Calu3 (cell line): ENCODE results near the gene ITIH3. TPM values are rescaled to one million over a fixed set of nuclear protein-coding genes. Genes with fewer than 3 reads are reported as not detected.

Experiments
- BruUV-seq: library from RNA; stranded (reverse); fragments of 400-500 nt; replicated peaks from 2 replicates; lab custom pipeline; 2021; lab: Mats Ljungman, UMichigan
- CTCF ChIA-PET: fragments of 300-600 bp; sonication (Branson Sonifier 250); formaldehyde crosslinking; loops from one replicate; lab custom pipeline; 2022; ENCODE audit warnings: antibody characterized with exemption; lab: Charles Lee
- DNase-seq: peaks from one replicate; pipeline ENCODE4 v3.0.0; 2022
- H3K27ac Mint-ChIP-seq: one replicate; pipeline ENCODE4 v1.8.0; 2022; ENCODE audit warnings: mixed read lengths; ENCODE audit not compliant: unreplicated experiment
- H3K27me3 Mint-ChIP-seq: one replicate; pipeline ENCODE4 v1.8.0; 2022; ENCODE audit warnings: mixed read lengths; ENCODE audit not compliant: unreplicated experiment
- H3K36me3 Mint-ChIP-seq: one replicate; pipeline ENCODE4 v1.8.0; 2022; ENCODE audit warnings: mild to moderate bottlenecking, moderate library complexity, mixed read lengths; ENCODE audit not compliant: insufficient read depth, unreplicated experiment
- H3K4me1 Mint-ChIP-seq: one replicate; pipeline ENCODE4 v1.8.0; 2022; ENCODE audit warnings: mild to moderate bottlenecking, low read depth, mixed read lengths; ENCODE audit not compliant: unreplicated experiment
- H3K4me3 Mint-ChIP-seq: one replicate; pipeline ENCODE4 v1.8.0; 2022; ENCODE audit warnings: mild to moderate bottlenecking, low read depth, moderate library complexity, mixed read lengths; ENCODE audit not compliant: unreplicated experiment
- H3K9me3 Mint-ChIP-seq: one replicate; pipeline ENCODE4 v1.8.0; 2022; ENCODE audit warnings: low read depth, mixed read lengths; ENCODE audit not compliant: unreplicated experiment
- intact Hi-C: fragments of 100-400 bp; cut with micrococcal nuclease; formaldehyde crosslinking; loops from one replicate; pipeline ENCODE4 v1.10.0; 2022; ENCODE audit not compliant: unreplicated experiment
- total RNA-seq: library from RNA; stranded (reverse); gene quantifications from 2 replicates; pipeline ENCODE4 v1.2.3, GENCODE V29; 2022
- TF ChIP-seq, protein P1 (sequence below): fragments of 200-600 bp; IDR thresholded peaks from one replicate; pipeline ENCODE4 v1.8.0; 2022; ENCODE audit warnings: antibody characterized with exemption; ENCODE audit not compliant: unreplicated experiment

The ITIH3 gene
- total RNA-seq, 1 experiment from 2014 or later: not detected

DNA sequence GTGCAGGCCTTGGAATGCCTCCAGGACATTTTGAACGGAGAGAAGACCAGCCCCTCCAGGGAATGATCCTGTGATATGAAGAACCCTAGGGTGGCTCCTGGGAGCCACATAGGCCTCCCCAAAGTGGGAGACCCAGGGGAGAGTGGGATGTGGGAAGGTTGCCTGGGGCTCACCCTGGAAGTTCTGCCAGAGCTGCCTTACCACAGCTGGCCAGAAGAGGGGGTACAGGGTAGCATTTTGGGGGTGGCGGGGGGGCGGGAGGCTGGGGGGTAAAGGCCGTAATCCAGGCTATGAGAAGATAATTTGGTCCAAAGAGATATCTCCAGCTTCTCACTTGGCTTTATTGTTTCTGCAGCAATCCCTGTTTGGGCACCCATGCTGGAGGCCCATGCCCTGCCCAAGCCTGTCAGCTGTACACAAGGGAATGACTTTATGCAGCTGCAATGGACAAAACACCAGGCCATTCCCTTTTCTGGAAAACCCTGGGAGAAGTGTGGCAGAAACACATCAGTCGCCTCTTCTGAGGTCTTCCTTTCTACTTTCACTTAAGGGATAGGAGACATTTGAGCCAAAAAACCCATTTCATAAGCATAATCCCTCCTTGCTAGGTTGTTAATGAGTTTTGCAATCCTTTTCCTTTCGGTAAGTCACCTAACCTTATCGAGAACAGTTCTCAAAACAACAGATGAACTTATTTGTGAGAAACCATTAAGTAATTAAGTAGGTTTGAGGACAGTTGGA lies 51.3 kb downstream of the ITIH3 start:
- Mint-ChIP-seq H3K4me1 (no peaks in the 10 kb centered on the region), H3K27ac (no peak overlapping the region), H3K36me3 (no peaks in the 10 kb centered on the region), H3K27me3 (no peaks in the 10 kb centered on the region), H3K4me3 (no peak overlapping the region), H3K9me3 (no peaks in the 10 kb centered on the region)
- no peak for DNase-seq
- CTCF ChIA-PET: interaction anchor here (0.6 to 1.2 kb wide), 2 partner anchors 87 to 103 kb away, joined by 3 read pairs; no protein-coding TSS in a partner anchor
- intact Hi-C loops: no loop called here
- TF ChIP-seq, protein P1, sequence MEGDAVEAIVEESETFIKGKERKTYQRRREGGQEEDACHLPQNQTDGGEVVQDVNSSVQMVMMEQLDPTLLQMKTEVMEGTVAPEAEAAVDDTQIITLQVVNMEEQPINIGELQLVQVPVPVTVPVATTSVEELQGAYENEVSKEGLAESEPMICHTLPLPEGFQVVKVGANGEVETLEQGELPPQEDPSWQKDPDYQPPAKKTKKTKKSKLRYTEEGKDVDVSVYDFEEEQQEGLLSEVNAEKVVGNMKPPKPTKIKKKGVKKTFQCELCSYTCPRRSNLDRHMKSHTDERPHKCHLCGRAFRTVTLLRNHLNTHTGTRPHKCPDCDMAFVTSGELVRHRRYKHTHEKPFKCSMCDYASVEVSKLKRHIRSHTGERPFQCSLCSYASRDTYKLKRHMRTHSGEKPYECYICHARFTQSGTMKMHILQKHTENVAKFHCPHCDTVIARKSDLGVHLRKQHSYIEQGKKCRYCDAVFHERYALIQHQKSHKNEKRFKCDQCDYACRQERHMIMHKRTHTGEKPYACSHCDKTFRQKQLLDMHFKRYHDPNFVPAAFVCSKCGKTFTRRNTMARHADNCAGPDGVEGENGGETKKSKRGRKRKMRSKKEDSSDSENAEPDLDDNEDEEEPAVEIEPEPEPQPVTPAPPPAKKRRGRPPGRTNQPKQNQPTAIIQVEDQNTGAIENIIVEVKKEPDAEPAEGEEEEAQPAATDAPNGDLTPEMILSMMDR: peak; percentile 14
- no TSS peak for BruUV-seq

- Mint-ChIP-seq H3K9me3 (no peaks in the 10 kb centered on the region), H3K27ac (no peak overlapping the region), H3K4me1 (no peaks in the 10 kb centered on the region), H3K27me3 (no peaks in the 10 kb centered on the region), H3K36me3 (no peaks in the 10 kb centered on the region), H3K4me3 (no peak overlapping the region)
- no TSS peak for BruUV-seq
- no peak for DNase-seq
- intact Hi-C loops: no loop called here
- CTCF ChIA-PET: no interaction called here
- TF ChIP-seq, protein P1: no peak
Measured at GRCh38 chr3:52846432-52846965, 51.9 kb downstream of the ITIH3 start.

GRCh38 chr3:52847241-52847640 lies 52.6 kb downstream of the ITIH3 start:
- CTCF ChIA-PET: no interaction called here
- no peaks in the 10 kb centered on the region for H3K27me3 Mint-ChIP-seq
- intact Hi-C loops: no loop called here

DNA sequence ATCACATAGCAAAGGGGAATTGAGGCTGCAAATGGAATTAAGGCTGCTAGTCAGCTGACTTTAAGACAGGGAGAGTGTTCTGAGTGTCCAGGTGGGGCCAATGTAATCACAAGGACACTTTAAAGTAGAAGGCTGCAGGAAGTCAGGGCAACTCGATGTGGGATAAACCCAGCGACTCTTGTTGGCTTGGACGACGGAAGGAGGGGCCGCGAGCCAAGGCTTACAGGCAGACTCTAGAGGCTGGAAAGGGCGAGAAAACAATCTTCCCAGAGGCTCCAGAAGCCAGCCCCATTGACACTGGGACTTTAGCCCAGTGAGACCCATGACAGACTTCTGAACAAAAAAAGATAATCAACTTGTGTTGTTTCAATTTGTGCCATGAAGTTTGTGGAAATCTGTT lies 53.1 kb downstream of the ITIH3 start:
- no peak for DNase-seq
- Mint-ChIP-seq H3K36me3 (no peaks in the 10 kb centered on the region), H3K27me3 (no peaks in the 10 kb centered on the region), H3K9me3 (no peaks in the 10 kb centered on the region), H3K4me3 (no peak overlapping the region), H3K27ac (no peak overlapping the region), H3K4me1 (no peaks in the 10 kb centered on the region)
- intact Hi-C loops: no loop called here
- CTCF ChIA-PET: no interaction called here
- no TSS peak for BruUV-seq
- TF ChIP-seq, protein P1: no peak

More at GRCh38 chr3:52847241-52847640, 52.6 kb downstream of the ITIH3 start:
- H3K9me3 Mint-ChIP-seq: no peaks in the 10 kb centered on the region
- BruUV-seq: no TSS peak
- TF ChIP-seq, protein P1: no peak
- no peak overlapping the region for H3K4me3 Mint-ChIP-seq
- H3K4me1 Mint-ChIP-seq: no peaks in the 10 kb centered on the region
- DNase-seq: no peak
- H3K27ac Mint-ChIP-seq: no peak overlapping the region
- no peaks in the 10 kb centered on the region for H3K36me3 Mint-ChIP-seq
